ENCODE results near the gene MEAK7. TPM values are rescaled to one million over a fixed set of nuclear protein-coding genes. Genes with fewer than 3 reads are reported as not detected.
"Not testable (repeated sequence)": the region's sequence is repeated elsewhere in the genome, so short reads cannot be mapped to it uniquely, and the experiment has no call there.

The MEAK7 gene
- total RNA-seq, 2 donors from 2014 or later, result 11.2 to 19.0 TPM

DNA sequence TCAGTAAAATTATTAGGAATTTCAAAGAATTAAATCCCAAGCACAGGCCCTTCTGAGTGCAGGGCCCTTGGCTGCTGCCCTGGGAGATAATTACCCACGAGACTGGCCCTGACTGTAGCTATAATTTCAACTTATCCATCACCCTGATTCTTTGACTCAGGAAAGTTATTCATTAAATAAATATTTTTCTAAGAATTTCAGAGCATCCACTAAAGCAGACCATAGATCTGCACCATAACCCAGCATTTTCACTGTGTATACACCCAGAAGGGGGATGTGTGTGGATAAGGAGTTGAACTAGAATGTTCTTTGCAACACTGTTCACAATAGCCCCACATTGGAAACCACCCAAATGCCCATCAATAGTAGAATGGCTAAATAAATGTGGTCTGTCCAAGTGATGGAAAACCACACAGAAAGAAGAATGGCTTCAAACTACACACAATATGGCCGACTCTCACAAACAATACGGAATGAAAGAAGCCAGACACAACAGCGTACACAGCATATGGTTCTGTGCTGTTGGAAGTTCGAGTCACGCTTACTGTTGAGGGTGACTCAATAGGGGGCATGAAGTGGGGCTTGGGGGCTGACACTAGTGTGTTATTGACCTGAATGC lies 33.9 kb upstream of the MEAK7 start:
- Mint-ChIP-seq H3K36me3 (peaks cover 0 to 6% of the 10 kb centered on the region in 2 donors), H3K27ac (peak overlapping the region in 1 of 2 donors; percentile 14), H3K9me3 (peaks cover 0 to 5% of the 10 kb centered on the region in 2 donors)
- DNase-seq (ENCODE audit: low spot score in 2 of 2) (no peak), ATAC-seq (no peak)

DNA sequence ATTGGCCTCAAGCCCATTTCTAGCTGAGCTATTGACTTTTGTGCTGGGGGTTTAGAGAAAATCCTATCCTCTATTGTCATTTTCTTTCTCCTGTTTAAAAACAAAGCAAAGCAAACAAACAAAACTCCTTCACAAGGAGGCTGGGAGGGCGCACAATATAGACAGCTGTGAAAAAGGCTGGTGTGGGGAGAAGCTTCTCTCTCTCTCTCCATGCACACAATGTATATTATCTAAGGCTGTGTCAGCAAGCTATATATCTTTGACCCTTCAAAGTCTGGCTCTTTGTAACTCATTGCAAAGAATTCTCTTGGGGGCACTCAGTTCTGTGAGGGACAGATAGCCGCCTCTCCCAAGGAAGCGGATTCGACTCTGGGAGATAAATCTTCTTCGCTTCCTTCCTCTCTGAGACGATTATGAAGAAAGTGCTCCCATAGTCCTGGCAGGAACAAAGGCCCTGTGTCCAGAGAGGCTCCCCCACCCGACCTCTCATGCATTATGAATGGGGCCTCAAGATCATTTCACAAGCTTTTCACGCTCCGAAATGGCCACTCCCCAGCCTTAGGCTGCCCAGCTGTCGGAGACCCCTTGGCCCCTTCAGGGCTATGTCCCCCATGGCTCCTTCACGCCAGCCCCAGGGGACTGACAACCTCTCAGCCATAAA lies 33.2 kb upstream of the MEAK7 start:
- H3K27ac Mint-ChIP-seq, result no peak overlapping the region
- H3K9me3 Mint-ChIP-seq, result peaks cover 0 to 5% of the 10 kb centered on the region in 2 donors
- ATAC-seq (no peak), DNase-seq (ENCODE audit: low spot score in 2 of 2) (no peak)
- peaks cover 0 to 6% of the 10 kb centered on the region in 2 donors for H3K36me3 Mint-ChIP-seq

DNA sequence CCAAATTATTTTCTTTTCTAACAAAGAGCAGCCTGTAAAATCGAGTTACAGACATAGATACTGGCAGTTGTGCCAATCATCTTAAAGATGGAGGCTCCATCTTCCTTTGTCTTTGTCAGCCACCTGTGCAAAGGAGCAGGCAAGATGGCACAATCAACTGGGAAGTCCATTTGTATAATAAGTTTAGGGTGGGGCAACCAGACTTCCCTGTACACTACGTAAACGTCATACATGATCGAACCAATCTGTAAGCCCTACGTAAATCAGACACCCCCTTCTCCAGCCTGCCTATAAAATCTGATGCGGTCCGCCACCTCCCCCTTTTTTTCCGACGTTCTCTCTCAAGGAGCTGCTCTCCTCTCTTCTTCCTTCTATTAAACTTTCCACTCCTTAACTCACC lies 31.4 kb upstream of the MEAK7 start:
- ATAC-seq (no peak), DNase-seq (ENCODE audit: low spot score in 2 of 2) (no peak)
- no peak overlapping the region for H3K27ac Mint-ChIP-seq
- H3K36me3 Mint-ChIP-seq, result peaks cover 0 to 6% of the 10 kb centered on the region in 2 donors
- H3K9me3 Mint-ChIP-seq, result peaks cover 0 to 5% of the 10 kb centered on the region in 2 donors

DNA sequence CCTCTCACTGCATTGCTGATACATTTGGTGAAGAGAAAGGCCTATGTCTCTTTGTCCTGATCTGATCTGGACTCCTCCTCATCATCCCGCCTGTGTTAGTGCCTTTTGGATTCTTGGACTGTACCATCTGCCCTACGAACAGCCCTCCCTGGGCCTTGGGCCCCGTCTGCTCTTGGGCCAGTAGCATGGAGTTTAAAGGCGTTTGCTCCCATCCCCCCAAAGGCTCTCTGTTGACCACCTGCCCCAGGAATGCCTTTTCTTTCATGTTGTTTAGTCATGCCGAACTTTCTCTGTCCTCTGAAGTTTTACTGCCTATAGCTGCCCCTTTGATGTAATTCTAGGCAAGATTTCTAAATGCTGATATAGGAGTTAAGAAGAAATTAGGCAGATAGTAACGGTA lies 30.9 kb upstream of the MEAK7 start:
- DNase-seq (ENCODE audit: low spot score in 2 of 2) (no peak), ATAC-seq (no peak)
- Mint-ChIP-seq H3K36me3 (peaks cover 4 to 9% of the 10 kb centered on the region in 2 donors), H3K9me3 (peaks cover 2 to 8% of the 10 kb centered on the region in 2 donors), H3K27ac (no peak overlapping the region)

DNA sequence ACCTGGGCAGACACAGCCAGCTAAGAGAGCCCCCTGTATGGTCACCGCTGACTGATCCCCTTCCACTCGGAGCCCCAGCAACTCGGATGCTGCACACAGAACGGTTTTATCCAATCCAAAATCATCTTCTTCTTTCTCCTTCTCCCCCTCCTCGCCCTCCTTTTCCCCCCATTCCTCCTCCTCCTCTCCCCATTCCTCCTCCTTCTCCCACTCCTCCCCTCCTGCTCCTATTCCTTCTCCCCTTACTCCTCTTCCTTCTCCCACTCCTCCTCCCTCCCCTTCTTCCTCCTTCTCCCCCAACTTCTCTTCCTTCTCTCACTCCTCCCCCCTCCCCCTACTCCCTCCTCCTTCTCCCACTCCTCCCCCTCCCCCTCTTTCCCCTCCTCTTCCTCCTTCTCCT lies 30.4 kb upstream of the MEAK7 start:
- Mint-ChIP-seq H3K27ac (no peak overlapping the region), H3K9me3 (peaks cover 3 to 12% of the 10 kb centered on the region in 2 donors), H3K36me3 (peaks cover 7 to 15% of the 10 kb centered on the region in 2 donors)
- DNase-seq (ENCODE audit: low spot score in 2 of 2) (no peak), ATAC-seq (no peak)

DNA sequence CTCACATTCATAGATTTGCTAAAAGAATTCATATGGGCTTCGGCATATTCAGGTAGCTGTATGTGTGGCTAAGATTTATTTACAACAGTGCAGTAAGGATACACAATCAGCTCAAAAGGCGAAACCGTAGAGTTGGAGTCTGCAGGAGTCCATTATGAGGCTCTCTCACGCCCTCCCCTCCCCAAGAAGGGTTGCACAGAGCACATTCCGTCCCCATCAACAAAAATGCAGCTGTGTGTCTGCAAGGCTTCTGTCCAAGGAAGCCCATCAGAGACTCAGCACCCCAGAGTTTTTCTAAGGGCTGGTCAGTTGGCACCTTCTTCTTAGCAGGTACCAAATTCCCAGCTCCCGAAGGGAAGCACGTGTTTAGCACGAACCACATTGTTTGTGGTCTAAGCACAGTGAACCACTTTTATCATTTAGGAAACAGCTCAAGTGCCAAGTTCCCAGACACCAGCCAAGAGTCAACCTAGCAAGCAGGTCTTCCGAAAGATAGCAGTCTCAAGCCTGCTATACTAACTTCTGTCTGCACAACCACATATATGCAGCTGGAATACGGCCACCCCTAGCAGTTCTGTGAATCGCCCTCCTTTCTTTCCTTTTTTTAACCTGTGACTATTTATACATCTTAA lies 28.5 kb upstream of the MEAK7 start:
- Mint-ChIP-seq H3K27ac (no peak overlapping the region), H3K9me3 (peaks cover 3 to 19% of the 10 kb centered on the region in 2 donors), H3K36me3 (peaks cover 14 to 25% of the 10 kb centered on the region in 2 donors)
- ATAC-seq (no peak), DNase-seq (ENCODE audit: low spot score in 2 of 2) (no peak)

DNA sequence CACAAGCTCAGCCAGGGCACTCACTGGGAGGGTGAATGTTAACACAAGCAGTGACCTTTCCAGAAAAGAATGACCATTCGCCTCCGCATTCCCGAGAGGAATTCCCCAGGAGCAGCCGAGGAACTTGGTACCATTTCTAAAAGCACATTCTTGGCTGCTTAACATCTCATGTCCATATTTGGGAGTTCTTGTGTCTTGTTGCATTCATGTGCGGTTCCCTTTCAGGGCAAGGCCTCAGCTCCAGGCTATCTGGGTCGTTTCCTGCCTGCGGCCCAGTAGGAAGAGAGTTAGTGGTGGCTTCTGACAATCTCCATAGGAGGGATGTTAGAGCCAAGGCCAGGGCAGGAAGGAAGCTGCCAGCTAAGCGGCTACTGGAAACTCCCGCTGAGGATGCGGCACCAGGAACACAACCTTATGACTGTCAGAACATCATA lies 27.8 kb upstream of the MEAK7 start:
- peaks cover 14 to 25% of the 10 kb centered on the region in 2 donors for H3K36me3 Mint-ChIP-seq
- peaks cover 3 to 19% of the 10 kb centered on the region in 2 donors for H3K9me3 Mint-ChIP-seq
- H3K27ac Mint-ChIP-seq, result no peak overlapping the region
- ATAC-seq (peak in 1 of 2 donors; percentile 53), DNase-seq (ENCODE audit: low spot score in 2 of 2) (no peak)

DNA sequence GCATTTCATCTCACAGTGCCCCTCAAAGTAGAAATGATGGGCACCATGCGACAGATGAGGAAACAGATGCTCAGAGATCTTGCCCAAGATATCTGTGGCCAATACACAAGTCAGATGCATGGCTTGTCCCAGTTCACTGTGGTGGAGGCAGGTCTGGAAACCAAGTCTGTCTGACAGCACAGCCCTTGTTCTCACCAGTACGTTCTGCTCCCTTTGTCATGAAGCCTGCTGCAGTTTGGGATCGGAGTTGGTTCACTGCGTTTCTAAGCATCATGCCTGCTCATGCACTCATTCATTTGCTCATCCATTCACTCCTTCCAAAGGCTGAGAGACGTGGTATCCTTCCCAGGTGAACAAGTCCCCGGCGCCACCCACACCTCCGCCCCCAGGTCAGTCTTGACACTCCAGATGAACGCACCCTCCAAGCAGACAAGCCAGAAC lies 27.2 kb upstream of the MEAK7 start:
- Mint-ChIP-seq H3K36me3 (peaks cover 14 to 25% of the 10 kb centered on the region in 2 donors), H3K27ac (no peak overlapping the region), H3K9me3 (peaks cover 3 to 19% of the 10 kb centered on the region in 2 donors)
- DNase-seq (ENCODE audit: low spot score in 2 of 2) (no peak), ATAC-seq (no peak)

DNA sequence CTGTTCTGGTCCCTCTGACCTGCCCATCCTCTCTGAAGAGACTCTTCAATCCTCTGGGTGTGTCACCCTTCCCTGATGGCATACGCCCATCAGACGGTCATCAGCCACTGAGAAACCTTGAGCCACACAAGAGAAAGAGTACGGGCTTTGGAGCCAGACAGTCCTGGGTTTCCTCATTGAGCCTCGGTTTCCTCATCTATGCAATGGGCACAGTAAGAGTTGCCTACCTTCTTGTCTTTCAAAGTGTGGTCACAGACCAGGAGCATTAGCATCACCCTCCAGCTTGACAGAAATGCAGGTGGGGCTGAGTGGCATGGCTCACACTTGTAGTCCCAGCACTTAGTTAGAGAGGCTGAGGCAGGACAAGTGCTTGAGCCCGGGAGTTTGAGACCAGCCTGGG lies 26.1 kb upstream of the MEAK7 start:
- ATAC-seq (no peak), DNase-seq (ENCODE audit: low spot score in 2 of 2) (no peak)
- Mint-ChIP-seq H3K36me3 (peaks cover 14 to 20% of the 10 kb centered on the region in 2 donors), H3K27ac (no peak overlapping the region), H3K9me3 (peaks cover 3 to 14% of the 10 kb centered on the region in 2 donors)

DNA sequence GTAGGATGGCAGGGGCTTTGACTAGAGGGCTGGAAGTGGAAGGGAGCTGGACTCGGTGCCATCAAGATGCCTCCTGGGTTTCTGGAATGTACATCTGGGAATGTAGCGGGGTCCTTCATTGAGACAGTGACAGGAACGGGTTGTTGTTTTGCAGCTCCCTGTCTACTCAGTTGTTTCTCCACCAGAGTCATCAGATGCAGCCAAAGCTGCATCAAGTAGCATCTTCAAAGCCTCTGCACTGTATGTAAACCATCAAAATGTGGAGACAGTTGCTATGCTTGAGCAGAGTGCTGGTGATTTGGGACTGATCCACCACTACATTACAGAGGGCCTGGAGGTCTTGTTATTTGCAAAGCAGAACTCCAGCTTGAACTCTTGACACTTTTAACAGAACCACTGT lies 25.1 kb upstream of the MEAK7 start:
- no peak for ATAC-seq
- Mint-ChIP-seq H3K27ac (no peak overlapping the region), H3K9me3 (peaks cover 3 to 14% of the 10 kb centered on the region in 2 donors), H3K36me3 (peaks cover 14 to 20% of the 10 kb centered on the region in 2 donors)
- DNase-seq (ENCODE audit: low spot score in 2 of 2), result no peak

DNA sequence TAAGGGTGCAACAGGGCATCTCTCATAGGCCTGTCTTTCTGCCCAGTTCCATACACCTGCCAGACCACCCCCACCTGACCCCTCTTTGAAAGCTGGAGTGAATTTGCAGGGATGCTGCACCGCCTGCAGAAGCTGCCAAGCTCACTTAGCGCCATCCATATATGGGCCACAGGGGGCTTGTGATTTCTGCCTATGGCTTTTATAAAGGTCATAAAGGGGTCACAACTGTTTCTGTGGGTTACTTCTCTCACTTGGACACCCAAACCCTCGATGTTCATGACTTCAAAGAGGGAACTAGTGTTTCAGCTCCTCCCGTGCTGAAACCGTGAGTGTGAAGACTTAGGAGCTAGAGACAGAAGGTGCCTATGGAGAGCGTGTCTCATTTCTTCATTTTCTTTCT lies 23.9 kb upstream of the MEAK7 start:
- Mint-ChIP-seq H3K9me3 (peaks cover 3 to 14% of the 10 kb centered on the region in 2 donors), H3K27ac (no peak overlapping the region), H3K36me3 (peaks cover 14 to 20% of the 10 kb centered on the region in 2 donors)
- ATAC-seq (no peak), DNase-seq (ENCODE audit: low spot score in 2 of 2) (no peak)

DNA sequence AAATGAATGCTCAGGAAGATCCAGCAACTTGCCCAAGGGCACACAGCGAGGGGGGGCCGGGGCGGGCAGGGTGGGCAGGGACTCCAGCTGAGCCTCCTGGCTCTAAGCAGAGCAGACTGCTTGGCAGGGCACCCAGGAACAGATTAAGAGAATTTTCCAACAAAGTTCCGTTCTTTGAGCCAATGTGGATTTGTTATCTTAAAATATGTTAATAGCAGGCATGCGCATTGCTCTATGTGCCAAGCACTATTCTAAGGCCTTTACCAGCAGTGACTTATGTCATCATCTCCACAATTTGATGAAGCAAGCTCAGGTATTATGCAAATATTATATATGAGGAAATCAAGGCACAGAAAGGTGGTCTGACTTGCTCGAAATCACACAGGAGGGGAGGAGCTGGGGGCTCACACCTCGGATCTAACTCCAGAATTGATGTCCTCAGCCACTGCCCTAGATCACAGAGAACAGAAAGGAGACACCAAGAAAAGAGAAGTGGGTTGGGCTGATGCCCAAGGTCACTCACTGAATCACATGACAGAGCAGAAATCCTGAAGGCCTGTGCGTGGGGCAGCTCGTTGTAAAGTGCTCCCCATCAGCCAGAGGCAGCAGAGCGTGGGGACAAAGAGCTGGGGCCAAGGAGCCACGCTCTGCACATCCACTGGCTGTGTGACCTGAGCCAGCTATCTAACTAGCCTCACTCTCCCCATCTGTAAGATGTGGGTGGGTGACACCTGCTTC lies 23.2 kb upstream of the MEAK7 start:
- ATAC-seq (no peak), DNase-seq (ENCODE audit: low spot score in 2 of 2) (no peak)
- Mint-ChIP-seq H3K36me3 (peaks cover 14 to 20% of the 10 kb centered on the region in 2 donors), H3K27ac (peak overlapping the region in 1 of 2 donors; percentile 35), H3K9me3 (peaks cover 3 to 14% of the 10 kb centered on the region in 2 donors)

DNA sequence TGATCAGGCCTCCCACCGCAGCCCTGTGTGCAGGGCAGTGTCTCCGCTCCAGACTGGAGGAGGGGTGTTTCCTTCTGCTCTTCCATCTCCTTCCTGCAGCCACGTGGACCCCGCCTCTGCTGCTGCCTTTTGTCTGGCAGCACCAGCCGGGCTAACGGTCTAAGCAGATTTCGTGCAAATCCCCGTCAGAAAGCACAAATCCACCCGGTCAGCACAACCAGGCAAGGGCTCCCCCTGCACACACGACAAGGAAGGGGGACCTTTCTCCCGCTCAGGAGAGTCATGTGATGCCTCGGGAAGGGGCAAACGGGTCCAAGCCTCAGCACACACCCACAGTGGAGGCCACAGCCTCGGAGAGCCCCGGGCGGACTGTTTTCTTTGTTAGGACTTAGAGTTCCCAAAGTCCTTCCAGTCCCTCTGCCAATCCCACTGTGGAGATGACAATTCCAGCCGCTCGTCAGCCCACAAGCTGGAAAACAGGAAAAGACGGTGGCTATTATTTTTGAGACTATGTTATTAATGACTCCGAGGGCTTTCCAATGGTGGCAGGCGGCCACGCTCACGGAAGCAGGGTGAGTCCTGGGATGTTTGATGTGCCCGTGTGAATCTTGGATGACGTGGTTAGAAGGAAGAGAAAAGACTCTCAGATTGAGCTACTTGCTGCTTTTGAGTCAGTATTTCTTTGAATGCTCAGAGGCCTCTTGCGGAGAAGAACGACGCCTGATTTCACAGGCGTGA lies 22.5 kb upstream of the MEAK7 start:
- H3K36me3 Mint-ChIP-seq, result peaks cover 14 to 20% of the 10 kb centered on the region in 2 donors
- ATAC-seq, result no peak
- H3K27ac Mint-ChIP-seq, result peak overlapping the region in 1 of 2 donors; percentile 29

DNA sequence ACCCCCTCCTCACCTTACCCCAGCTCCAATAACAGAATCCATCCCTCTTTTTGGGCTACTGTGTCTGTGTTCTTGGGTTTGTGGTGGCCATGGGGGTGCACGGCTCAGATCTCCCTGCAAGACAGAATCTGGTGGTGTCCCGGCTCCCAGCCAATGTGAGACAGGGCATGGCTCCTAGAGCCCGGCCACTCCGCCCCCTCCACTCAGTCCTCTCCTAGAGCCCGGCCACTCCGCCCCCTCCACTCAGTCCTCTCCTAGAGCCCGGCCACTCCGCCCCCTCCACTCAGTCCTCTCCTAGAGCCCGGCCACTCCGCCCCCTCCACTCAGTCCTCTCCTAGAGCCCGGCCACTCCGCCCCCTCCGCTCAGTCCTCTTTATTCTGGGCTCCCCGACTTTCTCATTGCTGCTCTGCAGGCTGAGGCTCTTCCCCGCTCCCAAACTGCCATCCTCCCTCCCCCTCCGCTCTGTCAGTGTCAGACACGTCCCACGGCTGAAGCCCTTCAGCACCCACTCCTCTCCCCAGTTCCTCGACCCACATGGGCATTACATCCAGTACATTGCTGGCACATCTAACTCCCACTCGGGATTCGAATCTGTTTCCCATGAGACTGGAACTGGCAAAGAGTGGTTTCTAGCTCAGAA lies 20.6 kb upstream of the MEAK7 start:
- not testable (repeated sequence) for H3K9me3 Mint-ChIP-seq; DNase-seq (ENCODE audit: low spot score in 2 of 2); H3K27ac Mint-ChIP-seq; ATAC-seq
- peaks cover 7 to 13% of the 10 kb centered on the region in 2 donors for H3K36me3 Mint-ChIP-seq

More for the DNA sequence above, 22.5 kb upstream of the MEAK7 start:
- no peak for DNase-seq (ENCODE audit: low spot score in 2 of 2)
- H3K9me3 Mint-ChIP-seq, result peaks cover 3 to 14% of the 10 kb centered on the region in 2 donors

DNA sequence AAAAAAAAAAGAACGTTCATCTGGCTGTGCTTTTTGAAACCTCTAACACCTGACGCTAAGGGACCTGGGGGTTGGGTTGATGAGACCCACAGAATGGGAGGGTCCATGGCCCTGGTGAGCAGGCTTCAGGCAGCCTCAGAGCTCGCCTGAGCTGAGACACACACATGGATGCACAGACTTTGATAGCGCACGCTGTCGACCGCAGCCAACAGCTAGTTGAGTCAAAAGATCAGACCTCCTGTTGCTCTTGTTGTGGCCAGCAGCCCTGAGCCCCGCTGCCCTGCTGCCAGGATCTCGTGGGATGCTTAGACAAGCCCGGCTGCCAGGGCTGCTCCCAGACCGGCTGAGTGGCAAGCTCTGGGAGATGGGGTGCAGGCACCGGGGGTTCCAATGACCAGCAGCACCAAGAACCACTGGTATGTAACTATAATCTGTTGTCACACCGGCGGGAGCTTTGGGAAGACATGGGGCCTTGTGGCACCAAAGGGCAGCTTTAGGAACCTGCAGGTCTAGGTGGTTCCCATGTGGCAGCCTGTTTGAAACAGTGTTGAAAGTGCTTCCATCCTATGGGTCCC lies 20.0 kb upstream of the MEAK7 start:
- Mint-ChIP-seq H3K27ac (no peak overlapping the region), H3K36me3 (peaks cover 6 to 7% of the 10 kb centered on the region in 2 donors), H3K9me3 (peaks cover 0 to 6% of the 10 kb centered on the region in 2 donors)
- peak in 1 of 2 donors; percentile 44 for ATAC-seq
- DNase-seq (ENCODE audit: low spot score in 2 of 2), result no peak

Measured in activated naive CD4-positive, alpha-beta T cell treated with anti-CD3 and anti-CD28 coated beads, Interleukin-2, amount 50 U/mL, for 72 hours (primary cell).